SIG-M5 treated with dmso at 0.1 percent for 504 hours (cell line): Measurements from ENCODE around the gene DNAI1.
"Not testable (repeated sequence)": the region's sequence is repeated elsewhere in the genome, so short reads cannot be mapped to it uniquely, and the experiment has no call there.

Experiments used
- DNase-seq: peaks from one replicate; lab custom pipeline; 2025; ENCODE audit not compliant: unreplicated experiment; lab: John Stamatoyannopoulos, UW

Gene DNAI1

DNA sequence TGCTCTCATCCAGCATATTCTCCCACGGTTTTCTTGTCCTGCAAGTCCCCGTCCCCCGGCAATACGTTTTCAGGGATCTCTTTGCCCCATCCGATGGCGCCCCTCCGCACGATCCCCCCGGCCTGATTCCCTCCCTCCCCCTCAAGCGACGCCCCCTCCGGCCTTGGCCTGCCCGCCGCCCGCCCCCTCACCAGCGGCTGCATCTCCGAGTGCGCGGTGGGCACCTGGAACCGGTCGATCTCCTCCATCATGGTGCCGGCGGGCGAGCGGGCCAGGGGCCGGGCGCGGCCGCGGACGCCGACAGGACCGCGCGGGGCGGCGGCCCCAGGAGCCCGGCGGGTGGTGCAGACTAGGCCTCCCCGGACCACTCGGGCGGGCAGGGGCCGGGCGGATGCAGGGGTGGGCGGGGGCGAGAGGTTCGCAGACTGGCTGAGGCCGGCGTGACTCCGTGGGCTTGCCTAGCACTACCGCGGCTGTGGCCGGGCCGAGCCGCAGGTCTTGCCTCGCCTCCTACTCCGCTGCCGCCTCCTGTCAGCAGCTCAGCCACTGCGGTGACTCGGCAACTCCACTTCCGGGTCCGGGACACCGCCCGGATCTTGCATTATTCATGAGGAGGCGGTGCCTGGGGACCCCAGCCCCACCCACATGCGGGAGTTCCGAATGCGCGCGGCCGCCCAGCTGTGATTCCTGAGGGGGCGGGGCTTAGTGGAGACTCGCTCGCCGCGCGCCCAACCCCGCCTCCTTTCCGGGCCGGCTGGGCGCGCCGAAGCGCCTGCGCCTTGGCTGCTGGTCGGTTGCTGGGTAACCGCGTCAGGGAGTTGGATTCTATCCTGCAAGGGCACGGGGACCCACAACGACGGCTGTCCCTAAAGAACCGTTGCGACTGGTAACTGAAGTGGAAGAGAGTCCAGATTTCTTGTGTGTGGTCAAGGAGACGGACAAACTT is at the start of gene DNAI1, which contains the start of gene FAM219A:
DNAI1 (plus strand) TSS at position 793 of the 946 bp plus-strand sequence. CDS start 201 bp downstream, outside the sequence.
FAM219A (minus strand) TSS at position 558 of the 946 bp plus-strand sequence; CDS start at position 251, 307 bp downstream.
- peak; percentile 94 for DNase-seq

DNA sequence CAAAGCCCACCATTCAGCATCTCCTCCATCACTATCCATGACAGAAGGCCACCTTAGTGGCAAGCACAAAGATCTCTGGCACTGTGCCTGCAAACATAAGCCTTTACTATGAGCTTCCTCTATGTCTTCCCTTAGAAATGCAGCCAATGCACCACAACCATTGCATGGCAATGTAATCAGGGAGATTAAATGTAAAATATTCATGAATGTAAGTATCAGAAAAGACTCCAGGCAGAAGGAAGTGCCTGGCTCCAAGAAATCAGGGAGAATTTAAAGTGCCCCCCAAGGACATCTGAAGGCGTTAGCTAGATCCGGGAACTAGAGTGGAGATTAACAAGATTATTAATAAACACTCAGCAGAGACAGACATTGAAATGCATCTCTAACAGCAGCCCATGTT is 49.5 kb upstream of the DNAI1 start:
- DNase-seq = no peak

DNA sequence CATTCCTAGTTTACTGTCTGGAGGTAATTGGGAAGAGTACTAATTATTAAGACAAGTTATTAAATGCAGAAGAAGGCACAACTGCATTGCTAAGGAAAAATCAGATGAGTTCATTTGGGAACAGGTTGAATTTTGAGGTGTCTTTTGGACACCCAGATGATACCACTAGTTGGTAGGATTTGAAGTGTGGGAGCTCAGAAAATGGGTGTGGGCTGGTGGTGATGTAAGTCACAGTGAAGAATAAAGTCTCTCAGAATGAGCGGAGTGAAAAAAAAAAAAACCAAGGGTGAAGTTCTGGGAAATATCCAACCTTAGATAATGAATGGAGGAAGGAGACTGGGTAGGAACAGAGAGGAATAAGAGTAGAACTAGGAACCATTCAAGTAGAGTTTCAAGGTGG is 46.3 kb upstream of the DNAI1 start:
- no peak for DNase-seq

DNA sequence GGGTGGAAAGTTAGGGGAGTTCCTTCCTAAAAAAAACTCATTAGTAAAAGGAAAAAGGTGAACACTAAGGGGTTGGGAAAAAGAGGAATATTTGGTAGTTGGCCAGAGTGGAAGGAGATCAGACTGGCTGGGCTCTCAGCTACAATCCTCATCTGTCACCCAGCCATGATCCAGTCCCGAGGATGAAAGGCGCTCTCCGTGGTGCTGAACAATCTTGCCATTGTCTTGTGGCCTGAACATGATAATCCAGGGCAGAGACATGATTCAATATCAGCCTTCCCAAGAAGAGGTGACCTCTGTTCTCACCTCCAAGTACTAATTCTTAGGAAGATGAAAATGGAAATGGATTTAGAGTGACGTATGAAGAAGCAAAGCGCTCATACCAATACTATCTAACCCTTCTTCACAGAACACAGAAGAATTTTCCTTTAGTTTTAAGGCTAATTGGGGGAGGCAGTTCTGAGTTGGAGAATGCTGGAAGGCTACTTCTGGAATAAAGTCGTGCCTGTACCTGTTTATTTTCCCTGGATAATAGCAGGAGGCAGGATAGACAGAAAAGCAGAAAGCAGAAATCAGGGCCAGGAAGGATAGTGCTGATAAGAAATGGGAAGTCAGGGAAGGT is 45.3 kb upstream of the DNAI1 start:
- no peak for DNase-seq

DNA sequence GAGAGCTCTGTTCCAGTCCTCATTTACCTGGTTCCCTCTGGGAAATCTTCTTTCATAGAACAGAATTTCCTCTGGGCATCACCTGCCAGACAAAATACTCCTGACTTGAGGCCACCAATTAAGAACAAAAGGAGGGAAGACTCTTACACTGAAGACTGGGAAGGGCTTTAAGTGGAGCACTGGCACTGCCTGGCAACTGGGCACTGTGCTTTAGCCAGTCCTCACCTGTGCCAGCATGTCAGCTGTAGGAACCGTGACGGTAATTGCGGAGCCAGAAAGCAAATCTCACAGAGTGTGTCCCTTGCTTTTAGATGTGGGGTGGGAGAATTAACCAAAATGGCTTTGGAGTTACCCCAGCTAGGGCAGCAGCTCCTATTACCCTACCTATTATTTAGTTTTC is 40.9 kb upstream of the DNAI1 start:
- DNase-seq = no peak

DNA sequence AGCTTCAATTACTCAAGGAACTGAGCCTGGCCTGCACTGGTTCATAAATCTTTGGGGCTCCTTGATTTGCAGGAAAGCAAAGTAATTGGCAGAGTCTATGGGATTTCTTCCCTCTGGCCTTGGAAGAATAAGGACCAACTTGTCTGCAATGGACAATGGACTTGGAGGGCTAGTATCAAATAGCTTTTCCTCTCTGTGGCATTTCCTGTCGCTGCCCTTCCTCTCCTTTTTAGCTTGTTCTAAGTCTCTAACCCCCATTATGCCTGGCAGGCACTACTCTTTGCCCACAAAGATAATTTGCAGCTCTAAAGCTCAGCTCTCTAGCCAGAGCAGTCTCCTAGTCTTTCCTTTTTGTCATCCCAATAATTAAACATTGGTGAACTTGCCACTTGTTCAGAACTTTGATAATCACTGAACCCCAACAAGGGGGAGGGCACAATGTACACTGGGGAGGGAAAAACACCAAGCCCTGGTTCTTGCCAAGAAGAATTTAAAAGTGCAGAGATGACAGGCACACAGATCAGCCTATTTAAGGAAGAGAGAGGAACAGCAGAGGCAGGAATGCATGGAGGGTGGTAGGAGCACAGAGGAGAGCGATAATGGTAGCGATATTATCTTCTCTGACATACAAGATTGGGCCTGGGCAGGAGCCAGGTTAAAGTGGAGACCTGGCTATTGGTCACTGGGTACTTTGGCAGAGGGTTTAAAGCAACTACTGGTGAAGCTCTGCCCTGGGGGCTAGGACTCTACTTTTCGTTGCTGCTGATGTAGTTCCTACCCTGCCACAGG is 38.7 kb upstream of the DNAI1 start:
- no peak for DNase-seq

DNA sequence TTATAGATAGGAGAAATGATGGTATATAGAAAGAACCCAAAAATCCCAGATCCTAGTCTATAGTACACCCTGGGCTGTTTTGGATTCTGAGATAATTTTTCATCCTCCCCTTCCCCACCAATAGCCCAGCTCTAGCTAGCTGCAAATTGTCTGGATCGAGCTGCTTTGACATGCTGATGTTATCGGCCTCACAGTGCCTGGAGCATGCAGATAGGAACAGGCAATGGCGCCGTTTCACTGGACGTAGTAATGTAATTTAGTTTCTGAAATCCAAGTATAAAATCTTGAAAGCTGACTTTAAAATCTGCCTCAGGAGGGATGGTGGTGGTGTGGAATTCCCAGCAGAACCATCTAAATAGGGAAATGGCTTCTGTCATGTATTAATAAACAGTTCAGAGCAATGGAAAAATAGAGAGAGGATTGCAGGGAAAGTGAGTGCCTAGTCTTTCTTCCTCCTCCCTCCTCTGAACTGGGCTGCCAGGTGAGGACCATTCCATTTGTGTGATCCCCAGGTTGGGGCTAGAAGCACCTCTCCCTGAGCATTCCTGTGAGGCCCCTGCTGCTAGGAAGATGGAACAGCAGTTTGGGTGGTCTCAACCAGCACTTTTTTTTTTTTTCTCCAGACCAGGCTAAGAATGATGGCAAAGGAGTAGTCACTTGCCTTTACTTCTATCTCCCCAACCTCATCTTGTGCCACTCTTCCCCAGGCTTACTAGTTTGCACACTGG is 32.1 kb upstream of the DNAI1 start:
- no peak for DNase-seq

DNA sequence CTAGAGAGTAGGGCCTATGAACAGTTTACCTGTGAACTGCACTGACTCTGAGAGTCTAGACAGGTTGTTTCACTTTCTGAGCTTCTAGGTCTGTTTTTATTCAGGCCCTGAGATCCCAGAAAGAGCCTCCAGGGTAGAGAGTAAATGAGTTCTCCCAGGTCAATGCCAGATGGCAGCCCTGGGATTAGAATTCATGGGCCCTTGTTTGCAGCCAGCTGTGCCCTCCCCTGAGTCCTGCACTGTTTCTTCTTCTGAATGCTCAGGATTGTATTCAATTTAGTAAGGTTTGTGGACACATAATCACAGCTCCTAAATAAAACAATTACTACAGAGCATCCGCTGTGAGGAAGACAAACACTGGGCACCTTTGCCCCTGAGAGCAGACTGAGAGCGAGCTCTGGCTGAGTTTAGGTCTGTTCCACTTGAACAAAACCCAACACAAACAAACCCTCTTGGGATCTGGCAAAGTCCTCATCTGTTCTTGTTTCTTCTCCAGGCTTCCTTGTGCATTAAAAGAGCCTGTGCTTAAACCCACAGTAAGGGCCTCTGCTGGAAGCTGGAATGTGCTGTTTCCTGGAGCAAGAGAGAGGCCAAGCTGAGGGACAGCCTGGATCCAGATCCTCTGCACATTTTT is 30.2 kb upstream of the DNAI1 start:
- no peak for DNase-seq

DNA sequence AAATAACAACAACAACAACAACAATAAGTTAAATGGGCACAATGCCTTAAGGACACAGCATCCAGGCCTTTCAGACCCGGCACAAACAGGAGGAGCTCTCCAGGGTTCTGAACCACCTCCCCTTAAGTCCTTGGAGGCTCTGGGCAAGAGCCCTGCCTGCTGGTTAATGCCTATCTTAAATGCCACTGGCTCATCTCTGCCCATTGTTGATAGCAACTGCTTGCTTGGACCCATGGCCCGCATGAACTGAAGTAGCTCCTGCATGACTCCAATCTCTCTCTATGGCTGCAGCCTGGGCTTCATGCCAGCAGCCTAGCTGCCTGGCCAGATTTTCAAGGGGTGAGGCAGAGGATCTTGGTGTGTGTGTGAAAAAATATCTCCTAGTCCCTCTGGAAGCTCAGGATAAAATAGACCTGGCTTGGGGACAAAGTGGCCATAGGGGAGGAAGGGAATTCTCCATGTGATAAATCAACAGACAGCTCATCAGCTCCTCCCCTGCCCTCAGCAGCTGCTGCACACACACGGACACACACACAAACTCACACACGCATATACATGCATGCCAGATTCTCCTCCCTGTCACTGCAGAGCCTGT is 27.7 kb upstream of the DNAI1 start:
- peak; percentile 27 for DNase-seq

DNA sequence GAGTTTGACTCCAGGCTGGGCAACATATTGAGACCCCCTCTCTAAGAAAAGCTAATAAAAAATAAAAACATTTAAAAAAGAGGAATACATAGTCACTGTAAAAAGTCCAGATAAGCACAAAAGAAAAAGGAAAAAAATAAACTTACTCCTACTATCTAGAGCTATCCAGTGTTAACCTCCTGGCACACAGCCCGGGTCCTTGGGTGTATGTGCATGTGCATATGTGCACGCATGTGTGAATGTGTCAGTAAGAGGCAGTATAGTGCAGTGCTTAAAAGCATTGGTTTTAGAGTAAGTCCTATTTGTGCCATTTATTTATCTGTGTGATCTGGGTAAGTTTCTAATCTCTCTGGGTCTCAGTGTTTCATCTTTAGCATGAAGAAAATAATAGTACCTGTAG is 26.9 kb upstream of the DNAI1 start:
- no peak for DNase-seq

DNA sequence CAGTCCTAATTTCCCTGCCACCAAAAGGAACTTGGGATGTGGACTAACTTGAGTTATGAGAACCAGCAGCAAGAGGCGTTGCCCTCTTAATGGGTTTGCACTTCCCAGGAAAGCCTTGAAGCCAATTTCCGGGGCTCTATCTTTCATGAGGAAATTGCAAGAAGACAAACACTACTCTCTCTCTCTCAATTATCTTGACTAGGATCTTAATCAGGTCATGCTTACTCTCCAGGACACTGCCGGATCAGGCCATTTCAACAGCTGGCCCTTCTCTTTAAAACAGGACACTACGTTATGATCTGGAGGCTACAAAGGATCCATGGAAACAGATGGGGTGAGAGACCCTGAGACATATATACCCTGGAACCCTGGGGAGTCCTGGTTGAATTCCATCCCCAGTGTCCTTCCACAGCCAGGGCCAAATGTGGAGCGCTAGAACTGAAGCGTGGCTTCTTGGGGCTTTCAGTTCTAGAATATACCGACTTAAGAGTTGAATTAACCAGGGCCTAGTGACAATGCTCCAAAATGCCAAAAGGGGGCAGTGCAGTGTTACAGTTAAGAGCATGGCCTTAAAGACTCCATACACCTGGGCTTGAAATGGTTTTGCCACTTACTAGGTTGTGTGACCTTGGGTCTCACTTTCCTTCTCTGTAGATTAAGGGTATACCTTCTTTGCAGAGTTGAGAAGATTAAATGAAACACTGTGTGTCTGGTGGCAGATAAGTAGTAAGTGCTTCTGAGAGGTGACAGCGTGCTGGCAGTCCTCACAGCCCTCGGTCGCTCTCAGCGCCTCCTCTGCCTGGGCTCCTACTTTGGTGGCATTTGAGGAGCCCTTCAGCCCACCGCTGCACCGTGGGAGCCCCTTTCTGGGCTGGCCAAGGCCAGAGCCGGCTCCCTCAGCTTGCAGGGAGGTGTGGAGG is 21.3 kb upstream of the DNAI1 start:
- peak; percentile 58 for DNase-seq

DNA sequence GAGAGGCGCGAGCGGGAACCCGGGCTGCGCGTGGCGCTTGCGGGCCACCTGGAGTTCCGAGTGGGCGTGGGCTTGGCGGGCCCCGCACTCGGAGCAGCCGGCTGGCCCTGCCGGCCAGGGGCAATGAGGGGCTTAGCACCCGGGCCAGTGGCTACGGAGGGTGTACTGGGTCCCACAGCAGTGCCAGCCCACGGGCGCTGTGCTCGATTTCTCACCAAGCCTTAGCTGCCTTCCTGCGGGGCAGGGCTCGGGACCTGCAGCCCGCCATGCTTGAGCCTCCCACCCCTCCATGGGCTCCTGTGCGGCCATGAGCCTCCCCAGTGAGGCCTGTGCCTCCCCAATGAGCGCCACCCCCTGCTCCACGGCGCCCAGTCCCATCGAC is 20.7 kb upstream of the DNAI1 start:
- not testable (repeated sequence) for DNase-seq

DNA sequence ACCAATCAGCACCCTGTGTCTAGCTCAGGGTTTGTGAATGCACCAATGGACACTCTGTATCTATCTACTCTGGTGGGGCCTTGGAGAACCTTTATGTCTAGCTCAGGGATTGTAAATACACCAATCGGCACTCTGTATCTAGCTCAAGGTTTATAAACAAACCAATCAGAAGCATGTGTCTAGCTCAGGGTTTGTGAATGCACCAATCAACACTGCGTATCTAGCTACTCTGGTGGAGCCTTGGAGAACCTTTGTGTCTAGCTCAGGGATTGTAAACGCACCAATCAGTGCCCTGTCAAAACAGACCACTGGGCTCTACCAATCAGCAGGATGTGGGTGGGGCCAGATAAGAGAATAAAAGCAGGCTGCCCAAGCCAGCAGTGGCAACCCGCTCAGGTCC is 20.1 kb upstream of the DNAI1 start:
- DNase-seq = not testable (repeated sequence)

DNA sequence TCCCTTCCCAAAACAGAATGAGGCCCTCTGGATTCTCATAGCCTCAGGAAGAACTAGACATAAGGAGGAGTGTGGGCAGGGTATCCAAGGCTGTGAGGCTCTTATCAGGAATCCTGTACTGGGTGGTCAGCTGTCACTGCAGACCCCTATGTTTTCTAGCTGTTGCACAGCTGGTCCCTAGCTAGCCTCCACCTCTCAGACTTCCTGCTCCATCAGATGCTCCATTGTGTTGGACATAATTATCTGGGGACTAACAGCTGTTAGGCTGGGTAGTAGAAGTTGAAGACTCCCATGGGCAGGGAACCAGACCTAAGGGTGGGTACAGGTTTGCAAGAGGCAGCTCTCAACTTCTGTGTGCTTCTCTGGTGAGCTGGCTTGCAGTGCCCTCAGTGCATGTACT is 18.6 kb upstream of the DNAI1 start:
- no peak for DNase-seq

DNA sequence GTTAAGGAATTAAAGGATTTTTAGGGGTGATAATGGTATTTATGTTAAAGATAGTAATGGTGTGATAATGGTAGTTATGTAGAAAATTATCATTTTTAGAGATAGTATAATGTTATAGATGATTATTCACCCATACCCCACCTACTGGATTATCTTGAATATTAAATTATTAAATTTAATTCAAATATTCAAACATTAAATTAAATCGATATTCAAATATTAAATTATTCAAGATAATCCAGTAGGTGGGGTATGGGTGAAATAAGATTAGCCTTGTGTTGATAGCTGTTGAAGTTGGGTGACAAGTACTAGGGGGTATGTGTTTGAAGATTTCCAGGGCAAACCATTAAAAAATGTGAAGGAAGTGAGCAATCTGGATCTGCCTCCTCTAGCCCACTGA is 15.8 kb upstream of the DNAI1 start:
- DNase-seq = no peak

DNA sequence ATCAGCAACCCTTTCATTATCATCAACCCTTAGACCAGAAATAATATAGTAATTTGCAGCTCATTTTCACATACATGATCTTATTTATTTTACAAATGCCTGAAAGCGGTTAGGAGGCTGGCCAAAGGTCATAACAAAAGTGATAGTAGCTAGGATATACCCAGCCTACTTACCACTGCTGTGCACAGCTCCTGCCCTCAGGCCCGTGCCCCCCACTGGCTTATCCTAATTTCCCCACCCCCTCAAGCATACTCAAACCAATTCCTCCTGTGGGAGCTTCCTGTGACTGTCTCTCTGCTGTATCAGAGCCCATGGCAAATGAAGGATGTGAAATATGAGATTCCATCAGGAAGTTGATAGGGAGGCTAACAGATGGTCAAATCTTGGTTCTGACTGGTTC is 15.1 kb upstream of the DNAI1 start:
- DNase-seq = no peak

DNA sequence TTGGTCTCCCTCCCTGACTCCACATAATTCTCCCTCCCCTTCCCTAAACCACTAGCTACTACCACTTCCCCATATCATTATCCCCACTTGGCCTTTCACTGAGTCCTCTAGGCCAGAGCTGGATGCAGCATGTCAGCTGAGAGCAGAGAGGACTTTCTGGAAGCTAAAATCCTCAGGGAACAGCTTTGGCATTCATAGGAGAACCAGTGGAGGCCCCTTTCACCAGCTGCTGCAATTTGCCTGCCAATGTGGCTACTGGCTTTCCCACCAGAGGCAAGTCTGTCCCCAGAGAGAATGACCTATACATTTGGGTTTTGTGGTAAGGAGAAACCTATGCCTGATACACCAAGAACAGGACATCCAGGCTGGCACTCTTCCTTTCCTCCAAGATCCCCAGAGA is 14.6 kb upstream of the DNAI1 start:
- no peak for DNase-seq

DNA sequence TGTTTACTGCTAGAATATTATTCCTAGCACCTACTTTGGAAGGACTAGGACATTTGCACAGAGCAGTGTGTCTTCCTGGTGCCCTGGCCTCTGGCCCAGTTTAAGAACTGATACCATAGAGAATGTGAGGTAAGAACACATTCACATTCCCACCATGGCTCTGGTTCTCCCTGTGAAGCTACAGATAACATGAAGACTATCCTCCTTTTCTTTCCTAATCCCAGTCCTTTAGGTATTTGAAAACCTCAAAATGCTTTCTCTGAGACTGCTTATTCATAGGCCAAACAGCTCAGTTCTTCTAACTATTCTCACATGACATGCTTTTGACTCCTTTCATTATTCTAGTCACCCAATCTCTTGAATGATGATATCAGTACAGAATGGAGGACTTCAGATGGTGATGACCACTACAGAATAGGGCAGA is 12.1 kb upstream of the DNAI1 start:
- DNase-seq = no peak

DNA sequence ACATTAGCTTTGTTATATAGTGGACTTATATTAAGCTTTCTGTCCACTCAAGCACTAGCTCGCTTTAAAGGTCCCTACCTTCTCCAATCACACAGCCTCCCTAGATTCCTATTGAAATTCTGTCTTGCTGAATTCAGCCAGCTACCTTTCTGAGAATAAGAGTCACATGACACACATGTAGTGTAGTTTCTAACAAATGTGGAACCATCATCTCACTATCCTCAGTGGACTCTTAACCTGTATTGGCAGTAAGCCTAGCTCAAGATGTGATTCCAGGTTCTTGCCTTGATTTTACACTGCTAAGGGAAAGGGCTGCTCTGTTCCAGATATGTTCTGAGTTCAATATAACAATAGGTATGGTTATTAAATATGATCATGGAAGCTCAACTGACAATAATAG is 11.7 kb upstream of the DNAI1 start:
- no peak for DNase-seq
